PC-9 (cell line): Measurements from ENCODE around the gene HBB. TPM values are rescaled to one million over a fixed set of nuclear protein-coding genes. Genes with fewer than 3 reads are reported as not detected.

Source experiments
- BruUV-seq: library from RNA; stranded (reverse); fragments of 400-500 nt; replicated peaks from 2 replicates; lab custom pipeline; 2021; lab: Mats Ljungman, UMichigan
- CTCF ChIA-PET: fragments of 300-600 bp; sonication (Branson Sonifier 250); formaldehyde crosslinking; loops from one replicate; lab custom pipeline; 2022; ENCODE audit warnings: antibody characterized with exemption; lab: Charles Lee
- POLR2A ChIA-PET: fragments of 300-600 bp; sonication (Branson Sonifier 250); formaldehyde crosslinking; loops from one replicate; lab custom pipeline; 2022; ENCODE audit warnings: antibody characterized with exemption; ENCODE audit not compliant: unreplicated experiment; lab: Charles Lee
- DNase-seq, 2 experiments: peaks; one replicate each; pipeline versions ENCODE4 v3.0.0 to v3.0.0-alpha.2; 2015 to 2022; ENCODE audit warnings: mixed read lengths in 1 of 2
- H2AFZ ChIP-seq: fragments of 200-600 bp; sonication (generic); 2 replicates; pipeline ENCODE4 v1.8.1; 2017; ENCODE audit warnings: antibody characterized with exemption
- H3F3A ChIP-seq: fragments of 200-600 bp; sonication (generic); 2 replicates; pipeline ENCODE4 v1.8.1; 2017; ENCODE audit warnings: antibody characterized with exemption, mild to moderate bottlenecking, low read depth; ENCODE audit not compliant: insufficient read depth
- H3K27ac ChIP-seq: fragments of 200-600 bp; sonication (generic); 2 replicates; pipeline ENCODE4 v1.6.1; 2016; ENCODE audit warnings: mixed run types
- H3K27me3 ChIP-seq: fragments of 200-600 bp; sonication (generic); 2 replicates; pipeline ENCODE4 v1.6.1; 2016; ENCODE audit warnings: low read depth, mixed run types; ENCODE audit not compliant: insufficient read depth
- H3K36me3 ChIP-seq: fragments of 200-600 bp; sonication (generic); 2 replicates; pipeline ENCODE4 v1.6.1; 2016; ENCODE audit warnings: low read depth, mixed run types
- H3K4me1 ChIP-seq: fragments of 200-600 bp; sonication (generic); replicated peaks from 2 replicates; pipeline ENCODE4 v1.6.1; 2016; ENCODE audit warnings: mixed run types; ENCODE audit not compliant: insufficient read depth
- H3K4me2 ChIP-seq: fragments of 200-600 bp; sonication (generic); 2 replicates; pipeline ENCODE4 v1.6.1; 2017; ENCODE audit warnings: mixed run types
- H3K4me3 ChIP-seq: fragments of 200-600 bp; sonication (generic); 2 replicates; pipeline ENCODE4 v1.6.1; 2016; ENCODE audit warnings: mixed run types
- H3K79me2 ChIP-seq: fragments of 200-600 bp; sonication (generic); 2 replicates; pipeline ENCODE4 v1.6.1; 2017; ENCODE audit warnings: low read depth, mixed run types
- H3K9me2 ChIP-seq: fragments of 200-600 bp; sonication (generic); 2 replicates; pipeline ENCODE4 v1.8.1; 2017; ENCODE audit warnings: mild to moderate bottlenecking; ENCODE audit not compliant: insufficient read depth
- H3K9me3 ChIP-seq: fragments of 200-600 bp; sonication (generic); 2 replicates; pipeline ENCODE4 v1.8.1; 2016; ENCODE audit warnings: low read depth; ENCODE audit not compliant: insufficient read depth
- H4K20me1 ChIP-seq: fragments of 200-600 bp; sonication (generic); 2 replicates; pipeline ENCODE4 v1.8.1; 2017; ENCODE audit not compliant: insufficient read depth
- EZH2 ChIP-seq: fragments of 200-600 bp; sonication (generic); IDR thresholded peaks from 2 replicates; pipeline ENCODE4 v1.8.0; 2017; ENCODE audit warnings: antibody characterized with exemption, low read depth
- intact Hi-C: fragments of 100-400 bp; cut with micrococcal nuclease; formaldehyde crosslinking; loops from one replicate; pipeline ENCODE4 v1.10.0; 2022; ENCODE audit not compliant: unreplicated experiment
- total RNA-seq: library from RNA; stranded (reverse); gene quantifications from 2 replicates; pipeline ENCODE4 v1.2.3, GENCODE V29; 2021
- TF ChIP-seq, protein P1 (sequence below): fragments of 200-600 bp; sonication (generic); conservative IDR thresholded peaks from 2 replicates; pipeline ENCODE4 v1.6.1; 2017; ENCODE audit warnings: mixed run types, antibody characterized with exemption, mild to moderate bottlenecking, moderate library complexity

Gene HBB
- total RNA-seq, 1 experiment from 2014 or later: not detected

DNA sequence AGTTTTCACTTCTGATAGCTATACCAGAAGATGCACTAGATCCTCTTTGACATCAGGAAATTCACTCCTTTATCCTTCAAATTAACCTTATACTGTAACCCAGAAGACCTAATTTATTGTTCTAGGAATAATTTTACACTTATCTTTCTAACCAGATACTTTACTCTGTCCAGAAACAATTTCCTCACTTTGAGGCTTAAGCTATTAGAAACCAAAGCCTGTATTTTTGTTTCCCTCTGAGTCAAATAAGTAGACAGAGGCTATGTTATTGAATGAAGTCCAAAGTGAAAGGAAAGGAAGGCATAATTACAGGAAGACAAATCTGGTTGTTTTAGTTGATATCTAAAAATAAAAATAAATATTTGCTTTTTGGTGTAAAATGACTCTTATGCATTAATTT lies 28.6 kb downstream of the HBB start:
- TF ChIP-seq, protein P1, sequence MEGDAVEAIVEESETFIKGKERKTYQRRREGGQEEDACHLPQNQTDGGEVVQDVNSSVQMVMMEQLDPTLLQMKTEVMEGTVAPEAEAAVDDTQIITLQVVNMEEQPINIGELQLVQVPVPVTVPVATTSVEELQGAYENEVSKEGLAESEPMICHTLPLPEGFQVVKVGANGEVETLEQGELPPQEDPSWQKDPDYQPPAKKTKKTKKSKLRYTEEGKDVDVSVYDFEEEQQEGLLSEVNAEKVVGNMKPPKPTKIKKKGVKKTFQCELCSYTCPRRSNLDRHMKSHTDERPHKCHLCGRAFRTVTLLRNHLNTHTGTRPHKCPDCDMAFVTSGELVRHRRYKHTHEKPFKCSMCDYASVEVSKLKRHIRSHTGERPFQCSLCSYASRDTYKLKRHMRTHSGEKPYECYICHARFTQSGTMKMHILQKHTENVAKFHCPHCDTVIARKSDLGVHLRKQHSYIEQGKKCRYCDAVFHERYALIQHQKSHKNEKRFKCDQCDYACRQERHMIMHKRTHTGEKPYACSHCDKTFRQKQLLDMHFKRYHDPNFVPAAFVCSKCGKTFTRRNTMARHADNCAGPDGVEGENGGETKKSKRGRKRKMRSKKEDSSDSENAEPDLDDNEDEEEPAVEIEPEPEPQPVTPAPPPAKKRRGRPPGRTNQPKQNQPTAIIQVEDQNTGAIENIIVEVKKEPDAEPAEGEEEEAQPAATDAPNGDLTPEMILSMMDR: no peak
- TF ChIP-seq EZH2: no peak
- Histone ChIP-seq H4K20me1 (no peaks in the 10 kb centered on the region), H3F3A (no peaks in the 10 kb centered on the region), H2AFZ (no peak overlapping the region), H3K9me2 (no peaks in the 10 kb centered on the region), H3K36me3 (no peaks in the 10 kb centered on the region), H3K79me2 (no peaks in the 10 kb centered on the region), H3K9me3 (no peaks in the 10 kb centered on the region), H3K4me3 (no peak overlapping the region), H3K27me3 (no peaks in the 10 kb centered on the region), H3K4me2 (no peak overlapping the region), H3K4me1 (no peaks in the 10 kb centered on the region), H3K27ac (no peak overlapping the region)
- BruUV-seq: no TSS peak
- ChIA-PET CTCF (no interaction called here), POLR2A (no interaction called here)
- intact Hi-C loops: no loop called here
- no peak for DNase-seq

DNA sequence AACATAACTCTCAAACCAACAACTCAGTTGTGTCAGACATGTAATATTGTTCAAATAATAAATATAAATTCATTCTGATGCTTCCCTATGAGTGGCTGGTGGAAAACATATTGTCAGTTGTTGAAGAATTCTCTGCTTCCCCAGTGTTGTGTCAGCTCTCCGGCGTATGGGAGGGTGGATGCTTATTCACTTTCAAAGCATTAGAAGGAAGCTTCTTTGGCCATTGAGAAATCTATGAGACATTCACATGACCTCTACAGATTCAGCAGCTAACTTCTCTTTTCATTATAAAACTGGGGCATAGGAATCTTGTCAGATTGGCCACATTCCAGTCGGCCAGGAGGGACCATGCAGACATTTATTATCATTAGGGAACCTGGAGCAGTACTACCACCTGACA lies 29.3 kb downstream of the HBB start:
- H3F3A ChIP-seq: no peaks in the 10 kb centered on the region
- H4K20me1 ChIP-seq: no peaks in the 10 kb centered on the region
- ChIA-PET CTCF (no interaction called here), POLR2A (no interaction called here)
- H3K27me3 ChIP-seq: no peaks in the 10 kb centered on the region
- intact Hi-C loops: no loop called here
- TF ChIP-seq, protein P1: no peak
- no peak for TF ChIP-seq EZH2
- no peaks in the 10 kb centered on the region for H3K36me3 ChIP-seq
- H3K4me1 ChIP-seq: no peaks in the 10 kb centered on the region
- no peaks in the 10 kb centered on the region for H3K9me3 ChIP-seq
- H3K27ac ChIP-seq: no peak overlapping the region
- BruUV-seq: no TSS peak
- no peaks in the 10 kb centered on the region for H3K9me2 ChIP-seq
- H3K4me3 ChIP-seq: no peak overlapping the region
- no peak for DNase-seq
- H2AFZ ChIP-seq: no peak overlapping the region
- no peaks in the 10 kb centered on the region for H3K79me2 ChIP-seq
- H3K4me2 ChIP-seq: no peak overlapping the region

DNA sequence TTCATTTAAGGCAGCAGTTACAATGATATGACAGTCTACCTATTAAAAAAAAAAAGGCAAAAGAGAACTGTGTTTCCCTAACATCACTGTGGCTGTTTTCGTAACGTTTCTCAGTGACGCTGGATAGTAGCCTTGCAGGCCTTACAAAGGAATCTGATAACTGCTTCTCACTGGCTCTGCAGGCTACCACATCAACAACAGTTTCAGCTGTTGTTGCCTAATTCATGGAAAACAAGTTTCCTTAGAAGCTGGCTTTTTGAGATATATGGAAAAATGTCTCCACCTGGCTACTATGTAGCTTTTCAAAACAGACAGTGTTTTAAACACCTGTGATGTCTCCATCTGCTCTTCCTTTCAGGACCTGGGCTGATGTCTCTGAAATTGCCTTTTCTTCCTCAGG lies 30.1 kb downstream of the HBB start:
- POLR2A ChIA-PET: no interaction called here

More for the DNA sequence above, 30.1 kb downstream of the HBB start:
- Histone ChIP-seq H3K36me3 (no peaks in the 10 kb centered on the region), H2AFZ (no peak overlapping the region), H3F3A (no peaks in the 10 kb centered on the region), H3K27ac (no peak overlapping the region), H3K9me2 (no peaks in the 10 kb centered on the region), H3K4me1 (no peaks in the 10 kb centered on the region), H3K9me3 (no peaks in the 10 kb centered on the region), H3K27me3 (no peaks in the 10 kb centered on the region), H3K4me3 (no peak overlapping the region), H3K4me2 (no peak overlapping the region), H4K20me1 (no peaks in the 10 kb centered on the region), H3K79me2 (no peaks in the 10 kb centered on the region)
- intact Hi-C loops: no loop called here
- TF ChIP-seq, protein P1: no peak
- no peak for TF ChIP-seq EZH2
- no peak for DNase-seq
- CTCF ChIA-PET: interaction anchor here (0.7 kb wide), 1 partner anchor 575 kb away, joined by 8 read pairs; no protein-coding TSS in a partner anchor
- BruUV-seq: no TSS peak
